Skeletal muscle tissue (tissue), 4 donors: ENCODE results near the gene GCNA. TPM values are rescaled to one million over a fixed set of nuclear protein-coding genes. Genes with fewer than 3 reads are reported as not detected.
"Not testable (repeated sequence)": the region's sequence is repeated elsewhere in the genome, so short reads cannot be mapped to it uniquely, and the experiment has no call there.

Experiments
- H3K27ac ChIP-seq: one replicate; pipeline ENCODE4 v1.7.0; 2013; ENCODE audit warnings: mild to moderate bottlenecking, low read depth, low read length, inconsistent platforms
- H3K27me3 ChIP-seq, 3 donors: one replicate each; pipeline ENCODE4 v1.7.0; 2013; ENCODE audit warnings: low read length in 3 of 3; ENCODE audit not compliant: control insufficient read depth in 3 of 3, insufficient read depth in 3 of 3
- H3K36me3 ChIP-seq, 3 donors: one replicate each; pipeline ENCODE4 v1.7.0; 2013; ENCODE audit warnings: low read length in 3 of 3; ENCODE audit not compliant: control insufficient read depth in 3 of 3, insufficient read depth in 3 of 3
- H3K4me1 ChIP-seq, 3 donors: one replicate each; pipeline ENCODE4 v1.7.0; 2013; ENCODE audit warnings: low read length in 3 of 3, mild to moderate bottlenecking in 3 of 3; ENCODE audit not compliant: control insufficient read depth in 3 of 3, insufficient read depth in 3 of 3
- H3K4me3 ChIP-seq, 3 donors: one replicate each; pipeline ENCODE4 v1.7.0; 2013; ENCODE audit warnings: low read length in 3 of 3
- H3K9ac ChIP-seq, 3 donors: one replicate each; pipeline ENCODE4 v1.7.0; 2013; ENCODE audit warnings: low read length in 3 of 3, mild to moderate bottlenecking in 3 of 3, moderate library complexity in 2 of 3, low read depth in 1 of 3
- H3K9me3 ChIP-seq, 3 donors: one replicate each; pipeline ENCODE4 v1.7.0; 2013; ENCODE audit warnings: low read length in 3 of 3; ENCODE audit not compliant: control insufficient read depth in 3 of 3
- total RNA-seq: library from RNA; depleted of rRNA; stranded (reverse); fragments of >200 nt; gene quantifications from one replicate; pipeline ENCODE4 v1.2.3, GENCODE V29; 2014
- donor health status: Osteomylitis.

The GCNA gene
- total RNA-seq, 1 donor from 2014 or later, result 2.6 TPM

GRCh38 chrX:71629467-71629866, 51.2 kb downstream of the GCNA start:
- H3K4me3 ChIP-seq, result no peak overlapping the region
- peaks cover 0 to 3% (median 2%) of the 10 kb centered on the region in 3 donors for H3K4me1 ChIP-seq
- H3K9me3 ChIP-seq, result no peaks in the 10 kb centered on the region
- peaks cover 0 to 3% (median 0%) of the 10 kb centered on the region in 3 donors for H3K27me3 ChIP-seq
- no peak overlapping the region for H3K27ac ChIP-seq
- H3K36me3 ChIP-seq, result no peaks in the 10 kb centered on the region
- no peak overlapping the region for H3K9ac ChIP-seq

GRCh38 chrX:71632923-71633657, 54.9 kb downstream of the GCNA start:
- Histone ChIP-seq H3K9me3 (no peaks in the 10 kb centered on the region), H3K36me3 (no peaks in the 10 kb centered on the region), H3K27ac (no peak overlapping the region), H3K4me3 (no peak overlapping the region), H3K4me1 (peaks cover 0 to 17% (median 9%) of the 10 kb centered on the region in 3 donors), H3K27me3 (peaks cover 0 to under 1% (median 0%) of the 10 kb centered on the region in 3 donors), H3K9ac (no peak overlapping the region)

GRCh38 chrX:71634366-71634765, 56.1 kb downstream of the GCNA start:
- peaks cover 0 to 17% (median 9%) of the 10 kb centered on the region in 3 donors for H3K4me1 ChIP-seq
- H3K9me3 ChIP-seq, result no peaks in the 10 kb centered on the region
- H3K27ac ChIP-seq, result peak overlapping the region; percentile 36
- no peaks in the 10 kb centered on the region for H3K36me3 ChIP-seq
- H3K27me3 ChIP-seq, result no peaks in the 10 kb centered on the region
- H3K9ac ChIP-seq, result no peak overlapping the region
- no peak overlapping the region for H3K4me3 ChIP-seq

- peak overlapping the region; percentile 75 for H3K27ac ChIP-seq
- peaks cover 0 to 17% (median 9%) of the 10 kb centered on the region in 3 donors for H3K4me1 ChIP-seq
- no peak overlapping the region for H3K4me3 ChIP-seq
- H3K9ac ChIP-seq, result no peak overlapping the region
- no peaks in the 10 kb centered on the region for H3K9me3 ChIP-seq
- H3K36me3 ChIP-seq, result no peaks in the 10 kb centered on the region
- no peaks in the 10 kb centered on the region for H3K27me3 ChIP-seq
These were observed 58.4 kb downstream of the GCNA start for GRCh38 chrX:71636438-71637252.

- peaks cover 0 to 17% (median 9%) of the 10 kb centered on the region in 3 donors for H3K4me1 ChIP-seq
- no peak overlapping the region for H3K9ac ChIP-seq
- H3K9me3 ChIP-seq, result no peaks in the 10 kb centered on the region
- H3K36me3 ChIP-seq, result no peaks in the 10 kb centered on the region
- no peaks in the 10 kb centered on the region for H3K27me3 ChIP-seq
- H3K4me3 ChIP-seq, result no peak overlapping the region
- peak overlapping the region; percentile 75 for H3K27ac ChIP-seq
These were observed 59.0 kb downstream of the GCNA start for GRCh38 chrX:71637253-71637618.

- Histone ChIP-seq H3K4me3 (no peak overlapping the region), H3K36me3 (no peaks in the 10 kb centered on the region), H3K27me3 (no peaks in the 10 kb centered on the region), H3K9me3 (no peaks in the 10 kb centered on the region), H3K27ac (peak overlapping the region; percentile 27), H3K9ac (no peak overlapping the region), H3K4me1 (peaks cover 0 to 17% (median 9%) of the 10 kb centered on the region in 3 donors)
These were observed 59.6 kb downstream of the GCNA start for GRCh38 chrX:71637848-71638247.

- Histone ChIP-seq H3K27me3 (no peaks in the 10 kb centered on the region), H3K9ac (no peak overlapping the region), H3K27ac (no peak overlapping the region), H3K4me1 (peaks cover 0 to 17% (median 6%) of the 10 kb centered on the region in 3 donors), H3K4me3 (no peak overlapping the region), H3K36me3 (no peaks in the 10 kb centered on the region), H3K9me3 (no peaks in the 10 kb centered on the region)
These were observed 60.2 kb downstream of the GCNA start for GRCh38 chrX:71638409-71638808.

GRCh38 chrX:71640002-71640401, 61.8 kb downstream of the GCNA start:
- H3K27ac ChIP-seq, result no peak overlapping the region
- H3K36me3 ChIP-seq, result no peaks in the 10 kb centered on the region
- no peaks in the 10 kb centered on the region for H3K9me3 ChIP-seq
- no peak overlapping the region for H3K9ac ChIP-seq
- peaks cover 0 to 12% (median 6%) of the 10 kb centered on the region in 3 donors for H3K4me1 ChIP-seq
- H3K4me3 ChIP-seq, result no peak overlapping the region
- no peaks in the 10 kb centered on the region for H3K27me3 ChIP-seq

- not testable (repeated sequence) for H3K4me1 ChIP-seq, H3K4me3 ChIP-seq, H3K36me3 ChIP-seq, H3K9me3 ChIP-seq, H3K9ac ChIP-seq, H3K27me3 ChIP-seq, H3K27ac ChIP-seq
These were observed 66.2 kb downstream of the GCNA start for GRCh38 chrX:71644406-71644805.

- Histone ChIP-seq H3K27ac (no peak overlapping the region), H3K4me1 (no peaks in the 10 kb centered on the region), H3K27me3 (no peaks in the 10 kb centered on the region), H3K9ac (no peak overlapping the region), H3K4me3 (no peak overlapping the region), H3K9me3 (no peaks in the 10 kb centered on the region), H3K36me3 (no peaks in the 10 kb centered on the region)
These were observed 72.2 kb downstream of the GCNA start for GRCh38 chrX:71650333-71650969.
